ENCODE data around the gene ZNF438.

The ZNF438 gene

GRCh38 chr10:30990351-30990750 is 41.3 kb downstream of the ZNF438 start:
- TF ChIP-seq GATA3 (IDR thresholded peaks at IDR 0.05; ENCODE audit: low read depth, low read length), result no peak
- TF ChIP-seq GATA2 (IDR thresholded peaks at IDR 0.05; ENCODE audit: low read depth, low read length), result no peak

GRCh38 chr10:30988831-30989435 is 42.7 kb downstream of the ZNF438 start:
- TF ChIP-seq GATA3 (IDR thresholded peaks at IDR 0.05; ENCODE audit: low read depth, low read length) (no peak), GATA2 (IDR thresholded peaks at IDR 0.05; ENCODE audit: low read depth, low read length) (no peak)

GRCh38 chr10:30987463-30987862 is 44.2 kb downstream of the ZNF438 start:
- TF ChIP-seq GATA2 (IDR thresholded peaks at IDR 0.05; ENCODE audit: low read depth, low read length), result no peak
- no peak for TF ChIP-seq GATA3 (IDR thresholded peaks at IDR 0.05; ENCODE audit: low read depth, low read length)

GRCh38 chr10:30986053-30986555 is 45.6 kb downstream of the ZNF438 start:
- TF ChIP-seq GATA3 (IDR thresholded peaks at IDR 0.05; ENCODE audit: low read depth, low read length) (no peak), GATA2 (IDR thresholded peaks at IDR 0.05; ENCODE audit: low read depth, low read length) (no peak)

GRCh38 chr10:30985512-30985911 is 46.2 kb downstream of the ZNF438 start:
- TF ChIP-seq GATA3 (IDR thresholded peaks at IDR 0.05; ENCODE audit: low read depth, low read length) (no peak), GATA2 (IDR thresholded peaks at IDR 0.05; ENCODE audit: low read depth, low read length) (no peak)

- TF ChIP-seq GATA3 (IDR thresholded peaks at IDR 0.05; ENCODE audit: low read depth, low read length) (no peak), GATA2 (IDR thresholded peaks at IDR 0.05; ENCODE audit: low read depth, low read length) (no peak)
Measured at GRCh38 chr10:30984563-30985328, 46.9 kb downstream of the ZNF438 start.

GRCh38 chr10:30980951-30981616 is 50.6 kb downstream of the ZNF438 start:
- TF ChIP-seq GATA2 (IDR thresholded peaks at IDR 0.05; ENCODE audit: low read depth, low read length) (no peak), GATA3 (IDR thresholded peaks at IDR 0.05; ENCODE audit: low read depth, low read length) (no peak)

GRCh38 chr10:30979956-30980355 is 51.7 kb downstream of the ZNF438 start:
- TF ChIP-seq GATA2 (IDR thresholded peaks at IDR 0.05; ENCODE audit: low read depth, low read length) (no peak), GATA3 (IDR thresholded peaks at IDR 0.05; ENCODE audit: low read depth, low read length) (no peak)

GRCh38 chr10:30978843-30979242 is 52.8 kb downstream of the ZNF438 start:
- TF ChIP-seq GATA2 (IDR thresholded peaks at IDR 0.05; ENCODE audit: low read depth, low read length) (no peak), GATA3 (IDR thresholded peaks at IDR 0.05; ENCODE audit: low read depth, low read length) (no peak)

- TF ChIP-seq GATA3 (IDR thresholded peaks at IDR 0.05; ENCODE audit: low read depth, low read length), result no peak
- no peak for TF ChIP-seq GATA2 (IDR thresholded peaks at IDR 0.05; ENCODE audit: low read depth, low read length)
Measured at GRCh38 chr10:30977385-30977784, 54.3 kb downstream of the ZNF438 start.

GRCh38 chr10:30974773-30975415 is 56.8 kb downstream of the ZNF438 start:
- no peak for TF ChIP-seq GATA3 (IDR thresholded peaks at IDR 0.05; ENCODE audit: low read depth, low read length)
- no peak for TF ChIP-seq GATA2 (IDR thresholded peaks at IDR 0.05; ENCODE audit: low read depth, low read length)

- no peak for TF ChIP-seq GATA3 (IDR thresholded peaks at IDR 0.05; ENCODE audit: low read depth, low read length)
- TF ChIP-seq GATA2 (IDR thresholded peaks at IDR 0.05; ENCODE audit: low read depth, low read length), result no peak
Measured at GRCh38 chr10:30974355-30974754, 57.3 kb downstream of the ZNF438 start.

GRCh38 chr10:30973737-30974136 is 57.9 kb downstream of the ZNF438 start:
- TF ChIP-seq GATA3 (IDR thresholded peaks at IDR 0.05; ENCODE audit: low read depth, low read length) (no peak), GATA2 (IDR thresholded peaks at IDR 0.05; ENCODE audit: low read depth, low read length) (no peak)

All from SH-SY5Y (cell line).